HG03469 (cell line): ENCODE data around the gene ZSCAN12.
"Not testable (repeated sequence)": the region's sequence is repeated elsewhere in the genome, so short reads cannot be mapped to it uniquely, and the experiment has no call there.

ENCODE experiments used
- ATAC-seq: cut with Tn5 transposase; IDR thresholded peaks from one replicate; pipeline ENCODE4 v1.9.1; 2021; ENCODE audit warnings: mild to moderate bottlenecking, moderate library complexity, moderate number of reproducible peaks; ENCODE audit not compliant: unreplicated experiment

ZSCAN12 gene

DNA sequence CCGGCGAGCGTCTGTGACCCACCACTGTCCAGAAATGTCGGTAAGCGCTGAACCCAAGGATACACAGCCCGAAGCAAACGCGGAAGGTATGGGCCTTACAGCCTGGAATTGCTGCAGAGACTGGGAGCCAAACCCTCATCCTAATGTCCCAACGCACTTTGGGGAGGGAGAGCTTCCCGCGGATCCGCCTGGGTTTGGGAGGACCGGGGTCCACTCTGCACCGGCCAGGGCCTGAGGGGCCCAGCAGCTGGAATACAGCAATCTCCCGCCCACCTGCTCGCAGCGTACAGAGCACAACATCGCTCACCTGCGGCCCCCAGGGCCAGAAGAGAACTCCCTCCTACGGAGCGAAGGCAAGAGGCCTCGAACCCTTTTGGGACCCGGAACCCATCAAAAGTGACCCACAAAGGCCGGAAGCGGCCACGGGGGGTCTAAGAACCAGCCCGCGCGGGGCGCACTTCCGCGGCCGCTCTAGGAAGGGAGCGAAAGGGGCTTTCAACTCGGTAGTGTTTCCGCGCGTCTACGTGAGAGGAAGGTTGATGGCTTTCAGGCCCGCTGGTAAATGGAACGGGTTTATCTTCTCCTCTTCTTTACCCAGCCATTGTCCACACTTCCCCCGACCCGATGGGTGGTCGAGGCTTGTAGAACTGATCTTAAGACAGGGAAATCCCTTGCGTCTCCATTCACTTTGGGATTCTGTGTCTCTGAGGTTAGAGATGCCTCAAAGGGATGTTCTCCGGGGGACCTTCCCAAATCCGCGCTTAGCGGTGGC, at the start of gene ZSCAN12:
TSS of gene ZSCAN12 (minus strand) at position 398 of the 772 bp plus-strand sequence. CDS start 1,342 bp downstream, outside the sequence.
- peak; percentile 55 for ATAC-seq

DNA sequence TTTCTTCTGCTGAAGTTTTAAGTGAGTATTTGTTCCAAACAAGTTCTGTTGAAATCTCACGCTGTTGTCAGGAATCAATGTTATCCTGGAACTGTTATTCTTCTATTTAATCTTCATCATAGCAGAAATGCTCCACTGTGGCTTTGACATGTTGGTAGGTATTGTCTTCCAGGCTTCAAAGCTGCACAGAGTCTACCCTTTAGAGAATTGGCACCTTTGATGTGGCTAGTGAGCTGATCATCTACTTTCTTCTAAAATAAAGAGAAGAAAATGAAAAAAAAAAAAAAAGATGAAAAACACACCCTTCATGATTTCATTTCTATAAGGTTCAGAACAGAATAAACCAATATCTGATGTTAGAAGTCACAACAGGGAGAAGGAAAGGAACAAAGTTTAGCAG, 49.5 kb upstream of the ZSCAN12 start:
- no peak for ATAC-seq

DNA sequence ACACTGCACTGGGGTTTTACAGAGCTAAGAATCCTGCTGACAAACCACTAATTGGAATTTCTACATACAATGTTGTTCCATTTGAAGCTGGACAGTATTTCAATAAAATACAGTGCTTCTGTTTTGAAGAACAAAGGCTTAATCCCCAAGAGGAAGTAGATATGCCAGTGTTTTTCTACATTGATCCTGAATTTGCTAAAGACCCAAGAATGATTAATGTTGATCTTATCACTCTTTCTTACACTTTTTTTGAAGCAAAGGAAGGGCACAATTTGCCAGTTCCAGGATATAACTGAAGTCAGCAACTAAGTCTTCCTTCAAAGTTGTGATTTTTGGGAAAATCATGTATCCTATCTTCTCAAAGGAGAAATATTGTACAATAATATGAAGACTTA, 48.0 kb upstream of the ZSCAN12 start:
- ATAC-seq, result not testable (repeated sequence)

DNA sequence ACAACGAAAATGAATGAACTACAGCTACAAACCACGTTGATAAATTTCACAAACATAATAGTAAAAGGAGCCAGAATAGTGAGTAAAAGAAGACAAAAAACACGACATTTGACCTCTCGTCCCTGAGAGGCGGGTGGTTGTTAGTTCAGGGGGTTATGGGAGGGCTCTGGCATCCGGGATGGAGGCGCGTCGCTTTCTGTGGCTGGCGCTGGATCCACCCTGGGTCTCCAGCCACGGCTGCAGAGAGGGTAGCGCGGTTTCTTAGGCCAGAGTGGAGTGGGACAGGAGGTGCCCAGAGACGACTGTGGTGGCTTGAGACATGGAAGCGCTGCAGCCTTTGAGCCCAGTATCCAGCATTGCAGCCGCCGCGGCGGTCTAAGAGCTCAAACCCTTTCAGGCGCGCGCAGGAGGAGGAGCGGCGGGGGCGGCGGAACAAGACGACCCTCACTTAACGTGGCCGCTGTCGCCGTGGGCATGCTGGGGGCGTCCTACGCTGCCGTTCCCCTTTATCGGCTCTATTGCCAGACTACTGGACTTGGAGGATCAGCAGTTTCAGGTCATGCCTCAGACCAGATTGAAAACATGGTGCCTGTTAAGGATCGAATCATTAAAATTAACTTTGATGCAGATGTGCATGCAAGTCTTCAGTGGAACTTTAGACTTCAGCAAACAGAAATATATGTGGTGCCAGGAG, 47.4 kb upstream of the ZSCAN12 start:
- ATAC-seq, result no peak

DNA sequence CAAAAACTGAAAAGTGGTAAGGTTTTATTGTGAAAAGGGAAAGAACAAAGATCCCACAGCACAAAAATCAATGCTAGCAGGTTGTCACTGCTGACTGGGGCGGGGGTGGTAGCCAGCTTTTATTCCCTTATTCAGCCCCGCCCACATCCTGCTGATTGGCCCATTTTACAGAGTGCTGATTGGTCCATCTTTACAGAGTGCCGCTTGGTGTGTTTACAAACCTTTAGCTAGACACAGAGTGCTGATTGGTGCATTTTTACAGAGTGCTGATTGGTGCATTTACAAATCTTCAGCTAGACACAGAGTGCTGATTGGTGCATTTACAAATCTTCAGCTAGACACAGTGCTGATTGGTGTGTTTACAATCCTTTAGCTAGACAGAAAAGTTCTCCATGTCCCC, 45.2 kb upstream of the ZSCAN12 start:
- ATAC-seq, result not testable (repeated sequence)

DNA sequence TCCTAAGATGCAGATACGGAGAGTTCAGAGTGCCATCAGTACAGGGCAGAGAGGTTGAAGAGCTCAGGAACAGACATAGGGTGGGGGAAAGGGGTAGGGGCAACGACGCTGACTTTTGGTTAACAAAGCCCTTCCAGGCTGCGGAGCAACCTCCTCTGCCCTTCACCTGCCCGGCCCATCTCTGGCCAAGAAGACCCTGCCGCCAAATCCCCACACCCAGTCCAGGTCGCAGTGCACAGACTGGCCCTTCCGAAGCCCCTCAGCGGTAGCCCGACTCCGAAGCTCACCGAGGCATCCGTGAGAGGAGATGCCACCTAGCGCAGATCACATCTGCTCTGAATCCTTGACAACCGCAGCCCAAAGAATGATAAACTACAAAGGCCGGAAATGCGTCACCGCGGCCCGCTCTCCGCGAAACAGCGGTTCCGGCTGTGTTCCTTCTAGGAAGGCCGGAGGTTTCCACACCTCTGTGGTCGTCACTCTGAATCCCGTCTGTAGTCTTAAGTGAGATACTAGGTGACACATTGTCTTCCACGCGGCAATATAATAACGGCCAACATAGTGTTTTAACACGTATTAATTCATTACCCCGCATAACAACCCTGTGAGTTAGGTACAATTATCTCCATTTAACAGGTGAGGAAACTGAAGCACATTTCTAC, 43.7 kb upstream of the ZSCAN12 start, which contains the start of gene ZSCAN23:
TSS of gene ZSCAN23 (minus strand) at position 380 of the 662 bp plus-strand sequence. CDS start 7,225 bp downstream, outside the sequence.
- peak; percentile 88 for ATAC-seq

DNA sequence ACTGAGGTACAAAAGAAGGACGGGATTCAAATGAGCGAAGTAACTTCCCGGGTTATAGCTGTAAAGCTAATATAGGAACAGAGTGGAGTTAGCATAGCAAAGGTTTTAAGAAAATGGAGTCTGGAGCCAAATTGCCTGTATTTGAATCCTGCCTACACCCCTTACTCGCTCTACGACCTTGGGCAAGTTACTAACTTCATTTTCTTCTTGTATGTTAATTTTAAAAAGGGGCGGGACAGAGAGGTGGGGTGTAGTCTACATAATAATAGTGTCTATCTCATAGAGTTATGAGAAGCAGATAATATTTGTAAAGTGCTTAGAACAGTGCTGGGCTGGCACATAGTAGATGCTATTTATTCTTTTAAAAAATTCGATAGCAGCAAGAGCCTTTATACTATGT, 43.0 kb upstream of the ZSCAN12 start:
- no peak for ATAC-seq

DNA sequence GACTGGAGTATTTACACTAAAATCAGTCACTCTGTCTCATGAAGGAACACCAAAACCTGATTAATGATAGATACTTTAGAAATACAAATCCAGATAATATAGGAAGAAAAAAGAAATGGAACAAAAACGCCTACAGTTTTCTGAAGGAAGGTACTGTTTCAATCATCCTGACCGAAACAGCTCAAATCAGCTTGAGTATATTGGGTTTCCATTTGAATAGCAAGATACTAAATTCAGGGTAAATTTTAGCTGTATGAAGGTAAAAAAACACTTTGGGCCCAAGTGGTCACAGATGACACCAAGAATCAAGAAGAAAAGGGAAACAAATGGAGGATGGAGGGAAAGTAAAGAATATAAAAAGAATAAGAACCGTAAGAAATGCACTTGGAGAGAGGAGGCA, 36.9 kb upstream of the ZSCAN12 start:
- no peak for ATAC-seq

DNA sequence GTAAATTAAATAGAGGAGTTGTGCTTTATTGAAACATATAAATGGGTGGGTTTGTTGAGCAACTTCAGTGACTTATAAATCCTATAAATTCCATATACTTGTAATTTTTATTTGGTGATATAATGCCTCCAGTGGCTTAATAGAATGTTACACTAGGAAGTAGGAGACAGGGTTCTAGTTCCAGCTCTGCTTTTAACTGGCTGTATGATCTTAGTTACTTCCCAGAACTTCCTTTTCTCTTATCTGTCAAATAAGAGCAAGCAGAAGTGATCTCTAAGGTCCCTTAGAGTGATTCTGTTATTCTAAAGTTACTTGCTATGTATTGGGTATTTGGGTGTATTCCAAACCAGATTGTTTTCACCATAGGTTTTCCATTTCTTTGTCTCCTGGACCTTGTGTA, 33.6 kb upstream of the ZSCAN12 start:
- ATAC-seq, result no peak

DNA sequence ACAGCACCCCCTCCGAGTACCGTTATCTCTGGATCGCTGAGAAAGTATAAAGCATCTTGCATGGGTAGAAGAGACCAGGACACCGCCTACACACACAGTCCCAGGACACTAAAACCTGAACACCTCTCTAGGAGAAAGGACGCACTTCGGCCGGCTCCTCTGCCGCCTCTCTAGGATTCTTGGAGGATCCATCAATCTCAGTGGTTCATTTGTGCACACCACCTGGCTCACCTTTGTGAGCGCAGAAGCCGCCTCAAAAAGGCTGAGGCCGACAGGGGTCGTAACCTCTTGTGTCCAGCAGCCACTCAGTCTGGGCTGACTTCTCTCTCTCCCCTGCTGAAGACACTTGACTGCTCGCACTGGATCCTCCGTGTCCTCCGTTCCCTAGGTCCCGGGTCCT, 30.2 kb upstream of the ZSCAN12 start:
- ATAC-seq, result no peak

DNA sequence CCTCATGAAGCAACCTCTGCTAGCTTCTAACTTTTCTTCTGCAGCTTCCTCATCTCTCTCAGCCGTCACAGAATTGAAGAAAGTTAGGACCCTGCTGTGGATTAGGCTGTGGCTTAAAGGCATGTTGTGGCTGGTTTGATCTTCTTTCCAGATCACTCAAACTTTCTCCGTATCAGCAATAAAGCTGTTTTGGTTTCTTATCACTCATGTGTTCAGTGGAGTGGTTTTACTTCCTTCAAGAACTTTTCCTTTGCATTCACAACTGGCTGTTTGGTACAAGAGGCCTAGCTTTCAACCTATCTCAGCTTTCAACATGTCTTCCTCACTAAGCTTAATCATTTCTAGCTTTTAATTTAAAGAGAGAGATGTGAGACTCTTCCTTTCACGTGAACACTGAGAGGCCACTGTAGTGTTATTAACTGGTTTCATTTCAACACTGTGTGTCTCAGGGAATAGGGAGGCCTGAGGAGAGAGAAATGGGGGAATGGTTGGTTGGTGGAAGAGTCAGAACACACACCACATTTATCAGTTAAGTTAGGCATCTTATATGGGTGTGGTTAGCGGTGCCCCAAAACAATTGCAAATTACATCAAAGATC, 26.5 kb upstream of the ZSCAN12 start:
- no peak for ATAC-seq

DNA sequence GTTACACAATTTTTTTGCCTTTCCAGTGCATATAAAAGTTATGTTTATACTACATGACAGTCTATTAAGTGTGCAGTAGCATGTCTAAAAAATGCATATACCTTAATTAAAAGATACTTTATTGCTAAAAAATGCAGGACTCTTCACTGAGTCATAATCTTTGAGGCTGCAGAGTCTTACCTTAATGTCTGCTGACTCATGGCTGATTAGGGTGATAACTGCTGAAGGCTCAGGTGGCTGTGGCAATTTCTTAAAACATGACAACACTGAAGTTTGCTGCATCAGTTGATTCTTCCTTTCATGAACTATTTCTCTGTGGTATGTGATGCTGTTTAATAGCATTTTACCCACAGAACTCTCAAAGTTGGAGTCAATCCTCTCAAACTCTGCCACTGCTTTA, 24.6 kb upstream of the ZSCAN12 start:
- ATAC-seq, result no peak

DNA sequence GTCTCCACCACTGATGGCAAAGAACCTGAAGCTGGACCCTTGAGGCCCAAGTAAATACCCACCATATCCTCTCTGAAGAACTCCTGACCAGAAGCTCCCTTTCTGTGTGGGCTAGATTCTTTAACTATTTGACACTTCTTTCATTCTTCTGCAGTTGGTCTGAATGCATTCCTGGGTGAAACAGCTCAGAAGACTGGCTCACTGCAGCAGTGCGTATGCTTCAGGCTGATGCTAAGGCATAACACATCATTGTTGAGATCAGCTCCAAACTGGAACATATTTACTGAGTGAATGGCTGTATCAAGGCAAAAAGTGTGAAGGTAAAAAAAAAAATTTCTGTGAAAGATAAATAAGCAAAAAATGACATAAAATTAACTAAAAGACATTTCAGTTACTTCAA, 24.0 kb upstream of the ZSCAN12 start:
- no peak for ATAC-seq

DNA sequence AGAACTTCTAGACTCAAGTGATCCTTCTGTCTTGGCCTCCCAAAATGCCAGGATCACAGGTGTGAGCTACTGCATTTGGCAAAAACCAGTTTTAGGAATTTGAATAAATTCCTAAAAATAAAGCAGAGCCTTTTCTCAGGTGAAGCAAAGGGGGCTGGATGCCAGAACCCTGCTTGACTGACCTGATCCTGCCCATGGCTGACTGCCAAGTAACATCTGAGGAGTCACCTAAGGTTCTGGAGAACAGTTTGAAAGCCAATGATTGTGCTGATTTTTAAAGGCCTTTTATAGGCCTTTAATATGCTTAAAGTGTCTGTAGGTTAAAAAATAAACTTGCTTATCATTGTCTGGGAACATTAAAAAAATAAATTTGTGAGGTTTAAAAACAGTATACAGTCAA, 14.1 kb upstream of the ZSCAN12 start:
- no peak for ATAC-seq

DNA sequence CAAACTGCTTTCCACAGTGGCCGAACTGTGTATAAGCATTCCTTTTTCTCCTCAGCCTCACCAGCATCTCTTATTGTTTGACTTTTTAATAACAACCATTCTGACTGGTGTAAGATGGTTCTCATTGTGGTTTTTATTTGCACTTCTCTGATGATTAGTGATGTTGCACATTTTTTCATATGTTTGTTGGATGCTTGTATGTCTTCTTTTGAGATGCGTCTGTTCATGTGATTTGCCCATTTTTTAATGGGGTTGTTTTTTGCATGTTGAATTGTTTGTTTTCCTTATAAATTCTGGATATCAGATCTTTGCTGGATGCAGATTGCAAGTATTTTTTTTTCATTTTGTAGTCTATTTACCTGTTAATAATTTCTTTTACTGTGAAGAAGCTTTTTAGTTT, 11.2 kb upstream of the ZSCAN12 start:
- no peak for ATAC-seq

DNA sequence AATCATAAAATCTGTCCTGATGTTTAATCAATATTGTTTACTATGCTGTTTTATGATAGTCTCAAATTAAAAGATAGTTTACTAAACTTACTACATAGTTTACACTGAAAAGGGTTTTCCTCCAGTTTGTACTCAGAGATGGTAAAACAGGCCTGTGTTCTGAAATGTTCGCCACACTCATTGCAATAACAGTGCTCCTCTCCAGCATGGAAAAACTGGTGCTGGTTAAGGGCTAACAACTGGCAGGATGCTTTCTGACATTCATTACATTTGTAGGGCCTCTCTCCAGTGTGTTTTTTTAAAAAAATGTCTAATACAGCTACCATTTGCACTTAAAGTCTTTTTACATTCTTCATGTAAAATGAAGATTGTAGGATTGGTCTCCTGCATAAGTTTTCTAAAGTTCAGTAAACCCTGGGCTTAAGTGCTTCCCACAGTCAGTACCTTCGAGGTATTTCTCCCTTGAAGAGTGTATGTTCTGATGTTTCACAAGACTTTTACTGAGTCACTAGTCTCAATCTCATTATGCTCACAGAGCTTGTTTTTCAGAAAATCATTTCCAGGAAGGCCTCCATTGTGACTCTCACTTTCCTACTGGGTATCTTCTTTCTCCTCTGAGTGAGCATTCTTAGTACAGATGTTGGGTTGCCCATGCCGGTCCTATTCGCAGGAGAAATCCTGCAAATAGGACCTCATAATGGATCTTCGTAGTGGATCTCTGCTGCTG, 8.7 kb upstream of the ZSCAN12 start:
- no peak for ATAC-seq

DNA sequence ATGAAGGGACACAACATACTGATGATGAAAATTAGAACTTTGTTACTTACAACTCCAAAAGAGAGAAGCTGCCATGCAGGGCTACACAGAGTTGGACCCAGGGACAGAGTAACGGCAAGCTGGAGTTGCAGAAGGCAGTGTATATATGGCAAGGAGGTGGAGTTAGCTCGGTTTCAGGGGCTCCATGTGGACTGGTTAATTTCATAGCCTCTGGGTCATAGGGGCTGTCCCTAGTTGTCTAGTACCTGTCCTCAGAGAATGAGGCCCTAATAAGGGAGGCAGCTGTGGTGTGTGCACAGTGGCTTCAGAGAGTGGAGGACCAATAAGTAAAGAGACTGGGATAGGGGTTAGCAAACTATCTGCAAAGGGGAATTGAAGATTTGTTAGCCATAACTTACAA, 7.9 kb upstream of the ZSCAN12 start:
- no peak for ATAC-seq

DNA sequence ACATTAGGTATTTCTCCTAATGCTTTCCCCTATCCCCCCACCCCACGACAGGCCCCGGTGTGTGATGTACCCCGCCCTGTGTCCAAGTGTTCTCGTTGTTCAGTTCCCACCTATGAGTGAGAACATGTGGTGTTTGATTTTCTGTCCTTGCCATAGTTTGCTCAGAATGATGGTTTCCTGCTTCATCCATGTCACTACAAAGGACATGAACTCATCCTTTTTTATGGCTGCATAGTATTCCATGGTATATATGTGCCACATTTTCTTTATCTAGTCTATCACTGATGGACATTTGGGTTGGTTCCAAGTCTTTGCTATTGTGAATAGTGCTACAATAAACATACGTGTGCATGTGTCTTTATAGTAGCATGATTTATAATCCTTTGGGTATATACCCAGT, 4.4 kb upstream of the ZSCAN12 start:
- ATAC-seq, result not testable (repeated sequence)

DNA sequence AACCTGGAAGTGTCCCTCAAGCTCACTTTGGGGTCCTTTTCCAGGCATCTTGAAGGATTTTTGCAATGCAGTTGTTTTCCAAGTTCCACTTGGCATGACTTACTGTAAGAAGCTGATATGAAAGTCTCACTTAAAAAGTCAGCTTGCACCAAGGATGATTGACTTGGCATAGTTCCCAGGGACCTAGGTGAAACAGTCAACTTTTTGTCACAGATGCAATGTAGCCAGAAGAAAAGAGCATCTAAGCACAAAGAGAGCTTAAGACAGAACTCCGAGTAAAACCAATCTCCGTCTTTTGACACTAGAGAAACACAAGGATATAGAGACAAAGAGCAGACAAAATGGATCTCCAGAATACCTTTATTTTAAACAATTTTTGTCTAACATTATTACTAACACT, 2.6 kb upstream of the ZSCAN12 start:
- no peak for ATAC-seq

DNA sequence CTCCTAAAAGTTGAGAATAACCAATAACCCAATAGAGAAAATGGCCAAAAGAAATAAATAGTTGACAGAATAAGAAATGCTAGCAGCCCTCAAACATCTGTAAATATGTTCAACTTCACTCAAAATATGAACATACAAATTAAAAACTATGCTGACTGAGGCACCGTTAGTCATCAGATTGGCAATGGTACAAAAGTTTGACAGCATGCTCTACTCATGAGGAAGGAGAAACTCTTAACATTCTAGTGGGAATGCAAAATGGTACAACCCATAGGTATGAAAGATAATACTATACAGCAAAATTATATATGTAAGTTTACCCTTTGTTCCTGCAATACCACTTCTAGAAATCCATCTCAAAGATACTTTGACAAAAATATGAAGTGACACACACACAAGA, 1.6 kb upstream of the ZSCAN12 start:
- ATAC-seq, result no peak

DNA sequence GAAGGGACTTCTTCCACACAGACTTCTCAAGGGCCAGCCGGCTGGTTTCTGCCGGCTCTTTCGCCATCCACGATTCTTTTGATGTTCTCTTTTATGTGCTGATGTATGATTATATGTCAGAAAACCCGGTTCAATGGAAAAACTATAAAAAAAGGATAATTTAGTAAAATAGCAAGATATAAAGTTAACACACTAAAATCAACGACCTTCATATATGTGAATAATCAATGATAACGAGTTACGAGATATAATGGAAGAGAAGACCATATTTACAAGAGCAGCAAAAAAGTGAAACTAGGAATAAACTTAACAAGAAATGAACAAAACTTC, 540 bp upstream of the ZSCAN12 start:
- ATAC-seq, result no peak
